ENCODE data around the gene VEPH1.

The VEPH1 gene

DNA sequence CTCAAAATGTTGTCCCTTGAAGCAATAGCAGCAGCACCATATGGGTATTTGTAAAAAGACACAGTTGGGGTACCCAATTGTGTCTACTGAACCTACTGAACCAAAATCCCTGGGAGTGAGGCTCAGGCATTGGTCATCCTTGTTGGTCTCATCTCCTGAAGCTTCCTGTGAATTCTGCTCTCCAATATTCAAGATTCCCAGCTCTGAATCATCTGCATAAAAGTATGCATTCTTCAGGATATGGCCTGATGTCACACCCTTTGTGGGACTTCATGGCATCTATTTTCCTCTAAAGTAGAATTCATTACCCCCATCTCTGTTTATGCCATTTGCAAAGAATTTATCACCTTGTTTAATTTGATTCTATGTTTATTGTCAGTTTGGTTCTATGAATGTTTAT is 79.9 kb downstream of the VEPH1 start:
- no peak for DNase-seq

DNA sequence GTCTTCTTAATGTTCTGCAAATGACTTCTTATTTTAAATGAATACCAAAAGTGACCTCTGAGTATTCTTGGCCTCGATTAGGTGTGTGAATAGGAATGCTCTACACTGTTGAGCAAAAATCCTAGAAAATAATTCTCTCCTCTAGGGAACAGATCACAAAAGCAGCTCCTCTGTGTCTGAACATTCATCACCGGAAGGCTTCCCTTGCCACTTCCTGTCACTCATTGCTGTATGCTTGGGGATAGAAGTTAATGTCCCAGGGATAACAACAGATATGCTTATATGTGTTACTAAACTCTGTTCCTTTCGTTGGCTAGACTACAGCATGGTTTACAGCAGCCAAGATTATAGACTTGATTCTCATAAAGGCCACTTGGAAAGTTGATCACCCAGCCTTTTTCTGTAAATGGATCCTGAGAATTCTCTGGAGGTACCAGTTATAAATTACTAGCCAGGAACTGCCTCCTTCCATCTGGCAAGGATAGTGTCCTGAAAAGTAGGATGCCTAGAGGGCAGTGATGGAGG is 82.5 kb downstream of the VEPH1 start:
- no peak for DNase-seq

DNA sequence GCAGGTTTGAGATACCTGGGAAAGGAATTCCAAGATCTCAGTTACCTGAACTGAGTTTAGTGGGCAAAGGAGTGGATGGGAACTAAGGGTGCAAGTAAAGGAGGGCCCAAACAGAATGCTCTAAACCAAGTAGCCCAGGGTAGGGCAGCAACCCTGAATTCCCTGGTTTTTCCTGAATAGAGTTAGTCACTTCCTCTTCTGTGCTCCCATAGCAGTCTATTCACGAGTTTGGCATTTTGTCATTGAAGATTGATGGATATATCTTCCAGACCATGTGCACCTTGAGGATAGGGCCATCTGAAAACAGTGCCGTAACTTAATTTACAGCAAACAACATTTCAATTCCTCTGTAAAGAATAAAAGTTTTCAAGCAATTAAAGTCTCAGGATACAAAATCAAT is 85.1 kb downstream of the VEPH1 start:
- DNase-seq = no peak

DNA sequence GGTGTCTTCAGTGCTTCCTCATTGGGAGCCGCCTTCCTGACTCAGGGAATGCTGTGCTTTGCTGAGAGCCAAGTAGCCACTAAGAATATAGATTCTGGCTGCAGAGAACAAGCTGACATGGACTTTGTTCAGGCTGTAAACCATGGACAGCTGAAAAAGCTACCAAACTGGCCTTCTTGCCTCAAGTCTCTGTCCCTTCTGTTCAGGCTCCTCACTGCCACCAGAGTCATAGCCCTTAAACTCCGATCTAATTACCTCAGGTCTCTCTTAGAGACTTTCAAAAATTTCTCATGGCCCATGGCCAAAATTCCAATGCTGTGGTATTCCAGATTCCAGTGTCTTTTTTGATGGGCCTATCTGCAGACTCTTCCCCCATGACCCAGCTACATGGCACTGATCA is 86.0 kb downstream of the VEPH1 start:
- DNase-seq = no peak

DNA sequence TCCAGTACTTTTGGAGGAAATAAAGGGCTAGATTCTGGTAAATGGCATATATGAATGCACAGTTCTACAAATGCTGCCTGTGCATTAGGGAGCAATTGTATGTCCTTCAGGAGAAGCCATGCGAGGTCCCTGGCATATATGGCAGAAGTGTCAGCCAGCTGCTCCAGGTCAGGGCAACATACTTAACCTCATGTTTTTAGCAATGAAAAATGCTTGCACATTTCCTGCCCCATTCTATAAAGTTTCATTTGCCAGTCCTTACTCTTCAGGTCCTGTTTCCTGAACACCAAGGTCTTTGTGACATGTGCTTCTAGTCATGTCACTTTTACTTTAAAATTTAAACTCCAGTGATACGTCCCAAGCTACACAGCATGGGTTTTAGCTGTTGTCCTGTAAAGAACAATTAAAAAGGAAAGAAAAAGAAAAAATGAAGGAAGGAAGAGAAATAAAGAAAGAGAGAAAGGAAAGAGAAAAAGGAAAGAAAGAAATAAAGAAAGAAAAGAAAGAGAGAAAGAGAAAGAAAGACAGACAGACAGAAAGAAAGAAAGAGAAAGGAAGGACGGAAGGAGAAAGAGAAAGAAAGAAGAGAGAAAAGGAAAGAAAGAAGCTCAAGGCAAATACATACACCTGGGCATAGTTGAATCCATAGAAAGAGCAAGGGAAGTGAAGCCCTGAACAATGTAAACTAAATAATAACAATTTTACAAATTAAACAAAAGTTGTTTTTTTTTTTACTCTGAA is 86.7 kb downstream of the VEPH1 start:
- no peak for DNase-seq

DNA sequence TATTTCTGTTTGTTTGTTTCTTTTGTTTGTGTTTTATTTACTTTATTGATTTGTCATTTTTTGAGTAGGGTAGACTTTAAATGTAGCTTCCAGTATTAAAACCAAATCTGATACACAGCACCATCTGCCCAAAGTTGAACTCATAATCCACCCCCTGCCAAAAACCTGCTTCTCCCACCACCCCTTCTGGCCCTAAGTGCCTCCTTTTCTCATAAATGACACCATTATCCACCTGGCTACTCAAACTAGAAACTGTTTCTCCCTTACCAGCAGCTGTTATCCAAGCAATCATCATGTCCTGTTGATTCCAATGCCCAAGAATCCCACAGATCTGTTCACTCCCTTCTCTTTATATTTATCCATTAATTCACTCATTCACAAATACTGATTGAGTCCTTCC is 88.4 kb downstream of the VEPH1 start:
- DNase-seq = no peak

DNA sequence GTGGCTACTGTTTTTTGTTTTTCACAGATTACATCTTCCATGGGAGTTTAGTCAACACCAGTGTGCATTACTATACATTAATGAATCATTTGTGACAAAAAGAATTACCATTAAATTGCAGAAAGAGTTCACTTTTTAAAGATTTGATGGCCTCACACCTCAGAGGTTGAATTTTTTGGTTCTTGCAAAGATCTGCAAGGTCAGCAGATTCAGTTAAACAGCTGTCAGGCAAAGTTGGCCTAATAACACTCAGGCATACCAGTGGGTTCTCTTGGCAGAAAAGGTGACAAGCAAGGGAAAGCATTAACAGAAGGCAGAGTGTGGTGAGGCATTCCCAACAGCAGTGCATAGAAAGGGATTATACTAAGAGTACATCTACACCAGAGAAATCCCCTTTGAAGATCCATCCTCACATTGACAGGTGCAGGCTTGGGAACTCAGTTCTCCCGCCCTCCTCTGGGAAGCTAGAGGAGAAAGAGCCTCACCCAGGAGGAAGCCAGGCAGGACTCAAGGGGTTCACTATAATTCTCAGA is 90.8 kb downstream of the VEPH1 start:
- DNase-seq = no peak

DNA sequence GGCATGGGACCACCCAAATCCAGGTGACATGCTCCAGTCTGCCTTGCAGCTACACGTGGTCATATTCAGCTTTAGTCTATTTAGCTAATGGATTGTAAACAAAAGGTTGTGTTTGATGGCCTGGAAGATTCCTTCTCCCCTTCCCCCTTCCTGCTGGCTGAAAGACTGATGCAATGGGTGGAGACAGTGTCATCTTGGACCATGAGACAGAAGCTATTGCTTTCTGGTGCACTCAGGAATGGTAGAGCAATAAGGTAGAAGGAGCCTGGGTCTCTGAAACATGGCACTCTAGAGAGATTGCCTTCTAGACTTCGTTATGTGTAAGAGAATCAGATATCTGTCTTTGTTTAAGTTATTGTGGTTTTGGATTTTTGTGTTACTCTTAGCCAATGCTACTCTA is 92.3 kb downstream of the VEPH1 start:
- DNase-seq = no peak

DNA sequence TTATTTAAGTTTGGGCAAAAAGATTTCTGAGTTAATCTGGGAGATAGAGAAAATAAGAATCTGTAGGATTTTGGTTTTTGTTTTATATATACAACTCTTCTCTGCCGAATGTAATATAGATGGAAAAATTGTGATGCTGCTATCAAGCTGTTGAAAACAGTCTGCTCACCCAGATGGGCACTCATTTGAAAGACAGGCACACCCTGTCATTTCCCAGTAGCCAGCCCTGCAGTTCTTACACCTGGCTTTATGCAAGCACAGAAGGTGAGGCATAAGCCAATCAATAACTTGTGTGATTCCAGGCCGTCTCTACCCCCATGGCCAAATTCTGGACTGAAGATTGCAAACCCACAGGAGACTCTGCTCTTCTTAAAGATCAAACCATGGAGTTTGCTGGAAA is 93.7 kb downstream of the VEPH1 start:
- no peak for DNase-seq

DNA sequence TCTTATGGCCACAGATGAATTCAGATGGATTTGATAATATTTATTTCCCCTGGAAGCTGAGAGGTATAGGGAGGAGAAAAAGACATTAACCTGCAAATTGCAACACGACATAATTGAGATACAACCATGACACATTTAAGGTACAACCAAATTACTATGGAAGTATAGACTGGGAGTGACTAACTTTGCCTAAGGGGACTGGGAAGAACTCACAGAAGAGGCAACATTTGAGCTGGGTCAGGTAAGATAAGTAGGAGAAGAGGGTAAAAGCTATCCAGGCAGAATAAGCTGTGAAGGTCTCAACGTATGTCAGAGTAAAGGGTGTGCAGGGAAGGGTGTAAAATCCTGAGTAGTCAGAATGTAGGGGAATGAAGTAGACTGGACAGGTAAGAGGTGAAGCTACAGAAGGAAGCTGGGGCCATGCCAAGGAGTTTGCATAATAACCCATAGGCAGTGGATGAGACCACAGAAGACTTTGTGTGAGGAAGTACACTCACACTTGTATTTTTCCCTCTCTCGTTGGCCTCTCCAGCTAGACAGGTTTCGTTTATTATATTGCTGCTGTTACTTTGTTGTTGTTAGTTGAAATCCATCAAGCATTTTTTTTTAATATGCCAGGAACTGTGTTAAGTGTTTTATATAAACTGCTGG is 94.6 kb downstream of the VEPH1 start:
- DNase-seq = no peak

DNA sequence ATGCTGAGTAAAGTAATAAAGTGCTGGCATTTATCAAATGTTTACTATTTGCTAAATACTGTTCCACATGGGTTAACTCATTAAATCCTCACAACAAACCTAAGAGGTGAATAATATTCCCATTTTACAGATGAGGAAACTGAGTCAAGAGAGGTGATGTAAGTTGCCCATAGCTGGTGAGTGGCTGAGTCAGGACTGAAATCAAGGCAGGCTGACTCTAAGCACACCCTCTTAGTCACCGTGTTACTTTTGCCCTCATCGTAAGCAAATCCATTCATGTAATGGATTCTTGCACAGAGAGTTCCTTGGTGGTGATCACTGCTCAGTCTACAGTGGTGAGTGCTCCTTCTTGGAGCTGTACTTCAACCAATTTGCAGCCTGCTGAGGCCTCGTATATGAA is 95.4 kb downstream of the VEPH1 start:
- DNase-seq = no peak

DNA sequence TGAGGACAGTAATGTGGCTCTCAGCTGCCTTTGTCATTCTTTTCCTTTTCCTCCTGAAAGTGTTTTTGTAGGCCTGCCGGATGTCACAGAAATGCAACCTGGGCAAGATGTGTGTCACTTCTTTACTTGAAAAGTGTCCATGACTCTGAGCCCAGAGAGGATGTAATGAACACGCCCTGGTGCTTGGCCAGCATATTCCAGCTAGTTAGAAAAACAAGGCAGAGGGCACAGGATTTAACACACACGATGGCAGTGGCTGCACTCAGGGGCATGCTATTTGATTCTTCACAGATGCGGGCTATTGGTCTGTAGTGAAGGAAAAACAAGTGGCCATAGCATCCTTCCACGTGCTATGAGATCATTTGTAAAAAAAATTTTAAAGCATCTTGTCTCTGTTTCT is 96.8 kb downstream of the VEPH1 start:
- no peak for DNase-seq

DNA sequence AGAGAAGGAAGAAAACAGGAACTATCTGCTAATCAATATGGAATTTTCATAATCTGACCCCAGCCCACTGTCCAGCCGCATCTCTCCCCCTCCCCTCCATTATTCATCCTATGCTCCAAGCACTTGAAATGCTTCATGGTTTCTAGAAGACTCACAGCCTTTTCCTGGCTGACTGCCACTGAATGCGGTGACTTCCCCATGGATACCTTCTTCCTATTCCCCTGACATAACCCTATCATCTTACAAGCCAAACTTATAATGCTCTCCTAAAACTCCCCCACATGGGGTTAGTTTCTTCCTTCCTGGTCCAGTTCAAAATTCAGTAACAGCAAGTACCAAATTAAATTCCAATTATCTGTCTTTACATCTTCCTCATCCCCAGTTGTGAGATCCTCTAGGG is 97.8 kb downstream of the VEPH1 start:
- no peak for DNase-seq

DNA sequence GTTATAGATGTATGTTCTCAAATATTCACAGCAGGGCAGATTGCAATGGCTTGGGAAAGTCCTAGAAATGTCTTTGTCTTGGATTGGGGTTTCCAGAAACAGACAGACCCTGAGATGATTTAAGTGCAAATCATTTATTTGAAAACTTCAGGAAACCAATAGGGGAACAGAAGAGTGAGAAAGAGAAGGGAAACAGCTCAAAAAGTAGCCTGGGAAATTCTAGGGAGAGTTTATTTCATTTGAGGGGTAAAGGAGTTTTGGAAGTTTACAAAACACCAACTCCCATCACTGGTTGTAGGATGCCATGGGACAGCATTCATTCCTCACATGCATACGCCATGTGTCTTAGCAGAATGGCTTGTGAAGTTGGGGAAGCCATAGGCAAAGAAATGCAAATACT is 98.8 kb downstream of the VEPH1 start:
- no peak for DNase-seq

DNA sequence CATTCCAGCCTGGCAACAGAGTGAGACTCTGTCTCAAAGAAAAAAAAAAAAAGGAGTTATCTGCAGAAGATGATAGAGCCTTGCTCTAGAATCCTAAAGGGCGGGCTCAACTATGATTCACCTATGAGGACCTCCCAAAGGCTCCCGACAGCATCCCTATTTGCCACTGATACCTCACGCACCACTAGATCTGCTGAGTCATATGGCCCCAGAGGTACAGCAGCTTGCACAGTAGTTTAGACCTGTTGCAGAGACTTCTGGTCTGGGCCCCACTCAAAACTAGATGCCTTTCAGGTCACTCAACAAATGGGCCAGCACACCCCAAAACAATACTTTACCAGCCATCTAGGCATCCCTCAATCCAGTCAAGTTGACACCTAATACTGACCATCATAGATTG is 104.6 kb downstream of the VEPH1 start:
- DNase-seq = no peak

DNA sequence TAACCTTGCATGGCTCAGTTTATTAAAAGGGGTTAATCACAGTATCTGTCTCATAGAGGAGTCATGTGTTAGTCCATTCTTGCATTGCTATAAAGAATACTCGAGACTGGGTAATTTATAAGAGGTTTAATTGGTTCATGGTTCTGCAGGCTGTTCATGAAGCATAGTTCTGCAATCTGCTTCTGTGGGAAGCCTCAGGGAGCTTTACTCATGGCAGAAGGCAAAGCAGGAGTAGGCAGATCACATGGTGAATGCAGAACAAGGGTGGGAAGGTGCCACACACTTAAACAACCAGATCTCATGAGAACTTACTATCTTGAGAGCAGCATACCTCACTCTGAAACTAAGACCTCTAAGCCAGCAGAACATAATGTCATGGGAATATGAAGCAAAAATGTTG is 108.8 kb downstream of the VEPH1 start:
- no peak for DNase-seq

DNA sequence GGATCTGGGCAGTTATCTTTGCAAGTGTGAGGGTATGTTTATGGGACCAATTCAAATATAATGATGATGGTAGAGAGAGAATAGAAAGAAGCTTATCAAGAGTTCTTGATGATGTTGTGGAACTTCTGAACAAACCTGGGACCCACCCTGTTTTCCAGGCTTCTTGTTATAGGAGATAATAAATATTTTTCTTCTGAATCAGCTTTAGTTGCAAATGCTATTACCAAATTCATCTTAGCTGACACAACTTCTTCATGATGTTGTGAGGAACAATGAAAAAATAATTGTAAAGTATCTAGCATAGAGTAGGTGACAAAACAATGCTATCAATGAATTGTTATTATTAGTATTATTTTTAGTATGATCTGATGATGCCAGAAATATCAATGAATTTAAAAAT is 110.1 kb downstream of the VEPH1 start:
- no peak for DNase-seq

DNA sequence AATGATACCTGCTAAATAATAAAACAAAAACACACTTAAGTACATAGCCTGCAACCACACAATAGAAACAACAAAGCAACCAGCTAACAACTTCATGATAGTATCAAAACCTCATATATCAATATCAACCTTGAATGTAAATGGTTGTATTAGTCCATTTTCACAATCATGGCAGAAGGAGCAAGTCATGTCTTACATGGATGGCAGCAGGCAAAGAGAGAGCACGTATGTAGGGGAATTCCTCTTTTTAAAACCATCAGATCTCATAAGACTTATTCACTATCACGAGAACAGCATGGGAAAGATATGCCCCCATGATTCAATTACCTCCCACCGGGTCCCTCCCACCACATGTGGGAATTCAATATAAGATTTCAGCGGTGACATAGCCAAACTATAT is 111.1 kb downstream of the VEPH1 start:
- no peak for DNase-seq

DNA sequence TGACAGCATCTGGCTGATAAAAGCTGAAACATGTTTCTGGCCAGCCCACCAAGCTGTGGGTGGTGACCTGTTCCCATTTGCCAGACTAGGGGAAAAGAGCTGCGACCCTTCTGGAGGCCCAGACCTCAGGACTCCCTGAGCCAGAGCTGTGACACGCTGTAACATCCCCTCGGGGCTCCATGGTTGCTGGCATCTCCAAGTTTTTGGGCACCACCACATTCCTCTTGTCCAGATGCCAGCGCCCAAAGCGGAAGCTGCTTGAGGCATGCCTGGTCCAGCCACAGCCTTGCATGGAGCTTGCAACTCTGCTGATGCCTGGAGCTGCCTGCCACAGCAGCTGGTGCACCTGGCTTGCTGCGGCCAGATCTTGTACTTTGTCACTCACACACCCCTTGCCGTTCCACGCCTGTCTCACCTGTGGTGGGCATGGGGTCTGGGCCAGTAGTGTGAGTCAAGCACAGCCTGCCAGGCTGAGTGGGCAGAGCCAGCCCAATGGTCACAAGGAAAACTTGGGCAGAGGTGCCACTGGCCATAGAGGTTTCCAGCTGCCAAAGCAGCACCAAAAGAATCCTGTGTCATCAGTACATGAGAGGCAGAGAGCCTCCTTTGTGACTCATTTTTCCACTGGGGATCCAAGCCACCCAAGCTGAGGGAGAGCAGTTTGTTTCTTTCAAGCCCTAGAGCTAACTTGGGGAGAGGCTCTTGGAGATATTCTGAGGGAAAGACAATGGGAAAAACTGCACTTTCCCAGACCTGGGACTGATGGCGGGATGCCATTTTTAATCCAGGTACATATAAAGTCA is 112.3 kb downstream of the VEPH1 start:
- no peak for DNase-seq

DNA sequence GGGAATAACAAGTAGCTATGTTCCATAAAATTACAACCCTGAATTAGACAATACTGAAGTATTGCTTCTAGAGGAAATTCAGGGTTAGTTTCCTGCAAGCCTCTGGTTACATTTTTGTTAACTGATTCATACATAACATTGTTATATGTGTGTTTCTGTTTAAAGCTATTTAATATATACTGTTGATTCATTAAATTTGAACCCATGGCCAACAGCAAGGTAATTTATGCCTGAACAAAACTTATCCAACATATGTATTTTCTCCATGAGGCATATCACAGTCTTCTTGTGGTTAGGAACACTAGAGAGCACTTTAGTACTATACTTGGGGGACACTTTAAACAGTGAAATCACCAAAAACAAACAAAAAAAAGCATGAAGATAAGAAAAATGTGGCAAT is 114.2 kb downstream of the VEPH1 start:
- no peak for DNase-seq

DNA sequence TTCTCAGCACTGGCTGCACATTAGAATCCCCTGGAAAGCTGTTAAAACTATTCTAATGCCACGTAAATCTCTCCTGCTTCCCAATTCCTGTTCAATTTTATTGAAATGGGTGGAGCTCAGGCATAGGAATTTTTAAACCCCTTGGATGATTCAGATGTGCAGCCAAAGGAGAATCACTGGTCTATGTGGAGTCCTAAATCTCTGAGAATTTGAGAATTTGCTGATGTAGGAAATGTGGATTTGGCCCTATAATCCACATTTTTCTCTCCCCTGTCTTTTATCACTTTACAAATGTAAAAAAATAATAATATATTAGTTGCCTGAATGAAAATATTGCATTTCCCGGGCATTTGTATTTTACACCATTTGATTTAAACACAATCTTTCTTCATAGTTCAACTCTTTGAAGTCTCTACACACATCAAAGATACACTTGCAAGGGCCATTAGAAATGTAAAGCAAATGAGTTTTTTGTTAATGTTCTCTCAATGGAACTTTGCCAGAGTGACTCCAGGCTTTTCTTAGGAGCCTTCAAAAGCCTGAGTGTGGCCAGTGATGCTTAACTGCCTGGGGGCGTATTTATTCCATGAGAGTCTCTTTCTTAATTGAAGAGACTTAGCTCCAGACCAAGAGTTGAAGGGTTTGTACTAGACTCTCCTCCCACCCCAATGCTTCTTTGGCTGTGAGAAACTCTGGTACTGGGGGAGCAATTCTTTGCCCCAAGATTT is 115.3 kb downstream of the VEPH1 start:
- DNase-seq = no peak

DNA sequence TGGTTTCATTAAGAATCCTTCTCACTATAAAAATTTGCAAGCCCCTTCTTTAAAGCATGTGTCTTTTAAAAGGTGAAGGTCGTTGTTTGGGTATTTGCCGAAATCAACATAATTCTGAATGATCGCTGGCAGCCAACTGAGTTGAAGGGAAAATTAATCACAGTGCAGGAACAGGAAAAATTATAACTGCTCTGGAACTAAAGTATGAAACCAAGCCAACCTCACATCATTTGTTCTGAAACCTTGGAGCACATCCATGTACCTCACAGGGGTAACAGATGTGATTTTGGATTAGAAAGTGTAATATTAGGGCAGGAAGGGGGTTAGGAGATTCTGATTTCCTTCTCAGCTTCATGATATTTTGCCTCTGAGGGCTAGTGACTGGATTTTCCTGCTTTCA is 118.7 kb downstream of the VEPH1 start:
- DNase-seq = no peak

DNA sequence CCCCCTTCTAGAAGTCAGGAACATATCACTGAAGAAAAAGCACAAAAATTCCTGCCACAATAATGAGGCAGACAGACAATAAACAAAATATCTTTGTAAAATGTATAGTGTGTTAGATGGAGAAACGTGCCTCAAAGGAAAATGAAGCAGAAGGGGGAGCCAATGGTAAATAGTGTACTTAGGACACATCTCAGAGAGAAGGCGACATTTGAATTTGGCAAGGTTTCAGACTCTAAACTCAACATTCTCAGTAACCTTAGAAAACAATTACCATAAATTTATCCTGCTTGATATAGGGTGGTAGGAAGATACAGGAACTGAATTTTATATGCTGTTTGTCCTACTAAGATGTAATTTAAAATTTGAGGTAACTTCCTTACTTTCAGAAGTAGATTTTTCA is 119.2 kb downstream of the VEPH1 start:
- no peak for DNase-seq

All from CD4-positive, alpha-beta T cell treated with Interleukin-17A for 4 hours (primary cell).